ENCODE data around the gene MTAP.

- TF ChIP-seq CTCF (IDR thresholded peaks at IDR 0.05) = no peak
- no peak for TF ChIP-seq POLR2A (IDR thresholded peaks at IDR 0.05)
Measured at GRCh38 chr9:21766096-21766495, 36.3 kb upstream of the MTAP start.
